HCT116 (cell line): ENCODE results near the gene UVRAG. TPM values are rescaled to one million over a fixed set of nuclear protein-coding genes. Genes with fewer than 3 reads are reported as not detected.

ENCODE experiments used
- ATAC-seq: fragments of 200-7000 bp; cut with Tn5 transposase; 2 replicates; pipeline ENCODE4 v1.9.1; 2020; ENCODE audit warnings: mild to moderate bottlenecking, moderate library complexity
- BruUV-seq: library from RNA; stranded (reverse); fragments of 400-500 nt; replicated peaks from 2 replicates; lab custom pipeline; 2021; lab: Mats Ljungman, UMichigan
- CTCF ChIA-PET: fragments of 300-600 bp; sonication (Branson Sonifier 250); formaldehyde crosslinking; loops from one replicate; lab custom pipeline; 2021; ENCODE audit warnings: antibody characterized with exemption; lab: Charles Lee
- POLR2A ChIA-PET: fragments of 300-600, 350-600 bp; sonication (Branson Sonifier 250); formaldehyde crosslinking; loops from one replicate; lab custom pipeline; 2021; ENCODE audit warnings: antibody characterized with exemption; lab: Charles Lee
- RAD21 ChIA-PET, 2 experiments: fragments of 300-600 bp; sonication (Branson Sonifier 250); formaldehyde crosslinking; loops; one replicate each; lab custom pipeline; 2023; ENCODE audit warnings: low total read pairs in 2 of 2; ENCODE audit not compliant: uncharacterized antibody in 2 of 2, unreplicated experiment in 2 of 2, low non-redundant PET in 1 of 2; lab: Charles Lee
- DNase-seq: peaks from one replicate; pipeline ENCODE4 v3.0.0-alpha.2; 2010; ENCODE audit warnings: low read depth, low spot score
- H2AFZ ChIP-seq: fragments of 200-600 bp; shearing (Covaris generic), sonication (generic); 2 replicates; pipeline ENCODE4 v1.6.1; 2017; ENCODE audit warnings: low read depth, mixed run types, mixed read lengths, antibody characterized with exemption, low read length; ENCODE audit not compliant: poor library complexity, severe bottlenecking
- H3K27ac ChIP-seq: 2 replicates; pipeline ENCODE4 v1.5.1; 2012; ENCODE audit warnings: low read depth, low read length
- H3K27me3 ChIP-seq: fragments of 200-600 bp; sonication (generic); 2 replicates; pipeline ENCODE4 v1.6.1; 2016; ENCODE audit warnings: mixed run types, low read length, mixed read lengths; ENCODE audit not compliant: insufficient read depth
- H3K36me3 ChIP-seq, 2 experiments: fragments of 200-500 bp in 1 of 2; fragments of 200-600 bp in 1 of 2; sonication (Bioruptor generic) in 1 of 2; sonication (generic) in 1 of 2; 2 replicates each; pipeline versions ENCODE4 v1.5.1 to v1.6.1; 2014 to 2016; ENCODE audit warnings: low read length in 2 of 2, inconsistent platforms in 1 of 2, mixed read lengths in 1 of 2, mixed run types in 1 of 2; ENCODE audit not compliant: insufficient read depth in 2 of 2, control insufficient read depth in 1 of 2
- H3K4me1 ChIP-seq, 2 experiments: fragments of 200-600 bp in 1 of 2; sonication (generic) in 1 of 2; 2 replicates each; pipeline versions ENCODE4 v1.5.1 to v1.6.1; 2012 to 2017; ENCODE audit warnings: low read length in 2 of 2, inconsistent platforms in 1 of 2, mild to moderate bottlenecking in 1 of 2, mixed read lengths in 1 of 2, mixed run types in 1 of 2, moderate library complexity in 1 of 2; ENCODE audit not compliant: insufficient read depth in 2 of 2, control insufficient read depth in 1 of 2
- H3K4me2 ChIP-seq: fragments of 200-600 bp; sonication (generic); 2 replicates; pipeline ENCODE4 v1.6.1; 2017; ENCODE audit warnings: mixed run types, low read length, mixed read lengths
- H3K4me3 ChIP-seq, 2 experiments: fragments of 200-600 bp in 1 of 2; sonication (generic) in 1 of 2; replicated peaks in 1 of 2; 2 replicates each; pipeline ENCODE4 v1.5.1; 2011 to 2016; ENCODE audit warnings: low read length in 2 of 2, control low read depth in 1 of 2, low read depth in 1 of 2, mild to moderate bottlenecking in 1 of 2, mixed read lengths in 1 of 2, mixed run types in 1 of 2
- H3K79me2 ChIP-seq: fragments of 200-600 bp; sonication (generic); 2 replicates; pipeline ENCODE4 v1.6.1; 2017; ENCODE audit warnings: mild to moderate bottlenecking, mixed run types, low read length, moderate library complexity, mixed read lengths; ENCODE audit not compliant: insufficient read depth
- H3K9ac ChIP-seq: fragments of 200-600 bp; sonication (generic); 2 replicates; pipeline ENCODE4 v1.6.1; 2016; ENCODE audit warnings: low read length, mixed read lengths
- H3K9me2 ChIP-seq: fragments of 200-600 bp; sonication (generic), shearing (Covaris generic); 2 replicates; pipeline ENCODE4 v1.6.1; 2017; ENCODE audit warnings: mixed run types, mild to moderate bottlenecking, moderate library complexity; ENCODE audit not compliant: insufficient read depth
- H3K9me3 ChIP-seq, 2 experiments: fragments of 200-500 bp in 1 of 2; fragments of 200-600 bp in 1 of 2; sonication (Bioruptor generic) in 1 of 2; sonication (generic) in 1 of 2; 2 replicates each; pipeline ENCODE4 v1.6.1; 2014 to 2017; ENCODE audit warnings: low read length in 2 of 2, mixed read lengths in 2 of 2, inconsistent platforms in 1 of 2, low read depth in 1 of 2, mild to moderate bottlenecking in 1 of 2, mixed run types in 1 of 2, moderate library complexity in 1 of 2; ENCODE audit not compliant: control insufficient read depth in 1 of 2, insufficient read depth in 1 of 2
- H4K20me1 ChIP-seq: fragments of 200-600 bp; sonication (generic), shearing (Covaris generic); 2 replicates; pipeline ENCODE4 v1.6.1; 2017; ENCODE audit warnings: mixed run types, mild to moderate bottlenecking, moderate library complexity; ENCODE audit not compliant: insufficient read depth
- ATF3 ChIP-seq: IDR thresholded peaks from 2 replicates; pipeline ENCODE4 v1.6.1; 2012
- CBX3 ChIP-seq: IDR thresholded peaks from 2 replicates; pipeline ENCODE4 v1.6.1; 2012; ENCODE audit warnings: low read depth
- CEBPB ChIP-seq: IDR thresholded peaks from 2 replicates; pipeline ENCODE4 v1.6.1; 2012; ENCODE audit warnings: low read depth
- EGR1 ChIP-seq: IDR thresholded peaks from 2 replicates; pipeline ENCODE4 v1.6.1; 2012; ENCODE audit warnings: low read depth
- ELF1 ChIP-seq: IDR thresholded peaks from 2 replicates; pipeline ENCODE4 v1.6.1; 2012; ENCODE audit warnings: low read depth, borderline replicate concordance
- EZH2 ChIP-seq: fragments of 200-600 bp; sonication (generic); IDR thresholded peaks from 2 replicates; pipeline ENCODE4 v1.6.1; 2017; ENCODE audit warnings: antibody characterized with exemption, mixed run types
- EZH2phosphoT487 ChIP-seq: fragments of 200-600 bp; IDR thresholded peaks from 2 replicates; pipeline ENCODE4 v1.6.1; 2018; ENCODE audit warnings: antibody characterized with exemption, borderline replicate concordance
- FOSL1 ChIP-seq: IDR thresholded peaks from 2 replicates; pipeline ENCODE4 v1.6.1; 2012; ENCODE audit warnings: low read depth
- JUND ChIP-seq: IDR thresholded peaks from 2 replicates; pipeline ENCODE4 v1.6.1; 2012
- POLR2A ChIP-seq: IDR thresholded peaks from 2 replicates; pipeline ENCODE4 v1.7.0; 2011; ENCODE audit warnings: borderline replicate concordance; ENCODE audit not compliant: insufficient read depth, insufficient read length; ENCODE audit errors: extremely low read depth
- POLR2AphosphoS5 ChIP-seq: IDR thresholded peaks from 2 replicates; pipeline ENCODE4 v1.6.1; 2011; ENCODE audit warnings: mild to moderate bottlenecking, low read depth, low read length, moderate library complexity
- RAD21 ChIP-seq: IDR thresholded peaks from 2 replicates; pipeline ENCODE4 v1.6.1; 2012; ENCODE audit warnings: low read depth, mild to moderate bottlenecking
- REST ChIP-seq: IDR thresholded peaks from 2 replicates; pipeline ENCODE4 v1.6.1; 2012; ENCODE audit warnings: low read depth
- SIN3A ChIP-seq: IDR thresholded peaks from 2 replicates; pipeline ENCODE4 v1.6.1; 2012; ENCODE audit warnings: low read depth
- SP1 ChIP-seq: IDR thresholded peaks from 2 replicates; pipeline ENCODE4 v1.6.1; 2012; ENCODE audit warnings: low read depth
- SRF ChIP-seq: IDR thresholded peaks from 2 replicates; pipeline ENCODE4 v1.6.1; 2012; ENCODE audit warnings: low read depth
- TCF7L2 ChIP-seq: IDR thresholded peaks from 2 replicates; pipeline ENCODE4 v1.7.0; 2011; ENCODE audit warnings: borderline replicate concordance, inconsistent platforms; ENCODE audit not compliant: insufficient read depth, insufficient read length; ENCODE audit errors: extremely low read depth
- YY1 ChIP-seq: IDR thresholded peaks from 2 replicates; pipeline ENCODE4 v1.6.1; 2011; ENCODE audit warnings: low read length, low read depth, moderate library complexity, mild to moderate bottlenecking; ENCODE audit not compliant: insufficient replicate concordance; ENCODE audit errors: extremely low read depth
- intact Hi-C: fragments of 100-400 bp; cut with micrococcal nuclease; formaldehyde crosslinking; loops from 2 replicates; pipeline ENCODE4 v1.10.0; 2022
- total RNA-seq: library from RNA; stranded (reverse); gene quantifications from one replicate; pipeline ENCODE4 v1.2.1, GENCODE V29; 2021; ENCODE audit not compliant: unreplicated experiment
- TF ChIP-seq, protein P1 (sequence below): IDR thresholded peaks from 2 replicates; pipeline ENCODE4 v1.6.1; 2011; ENCODE audit warnings: mild to moderate bottlenecking, low read length, moderate library complexity; ENCODE audit not compliant: insufficient replicate concordance; ENCODE audit errors: extremely low read depth
- TF ChIP-seq, protein P2 (sequence below), 3 experiments: fragments of 200-600 bp in 1 of 3; sonication (generic) in 1 of 3; IDR thresholded peaks in 2 of 3; conservative IDR thresholded peaks in 1 of 3; 2 replicates each; pipeline ENCODE4 v1.5.1; 2012 to 2017; ENCODE audit warnings: low read depth in 2 of 3, low read length in 2 of 3, antibody characterized with exemption in 1 of 3, borderline replicate concordance in 1 of 3, control low read depth in 1 of 3, mild to moderate bottlenecking in 1 of 3, mixed read lengths in 1 of 3, mixed run types in 1 of 3, moderate library complexity in 1 of 3; ENCODE audit not compliant: insufficient read depth in 1 of 3

Gene UVRAG
- total RNA-seq, 1 experiment from 2014 or later = 12.3 TPM

DNA sequence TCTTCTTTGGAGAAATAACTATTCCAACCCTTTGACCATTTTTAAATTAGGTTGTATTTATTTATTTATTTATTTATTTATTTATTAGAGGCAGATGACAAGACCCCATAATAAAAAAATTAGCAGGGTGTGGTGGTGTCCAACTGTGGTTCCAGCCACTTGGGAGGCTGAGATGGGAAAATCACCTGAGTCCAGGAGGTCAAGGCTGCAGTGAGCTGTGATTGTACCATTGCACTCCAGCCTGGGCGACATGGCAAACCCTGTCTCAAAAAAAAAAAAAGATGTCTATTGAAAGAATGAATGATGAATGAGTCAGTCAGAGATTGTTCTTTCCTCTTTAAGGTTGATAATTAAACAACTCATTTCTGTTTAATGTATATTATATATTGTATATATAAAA lies 261.7 kb downstream of the UVRAG start:
- no peak overlapping the region for H3K4me3 ChIP-seq
- H3K9ac ChIP-seq = no peak overlapping the region
- no peaks in the 10 kb centered on the region for H3K9me3 ChIP-seq
- ATAC-seq (no peak), DNase-seq (no peak)
- no peak overlapping the region for H3K4me2 ChIP-seq
- RAD21 ChIA-PET = no interaction called here
- H3K9me2 ChIP-seq = no peaks in the 10 kb centered on the region
- H3K27ac ChIP-seq = no peak overlapping the region
- no TSS peak for BruUV-seq
- POLR2A ChIA-PET = no interaction called here
- TF ChIP-seq ATF3 (no peak), CBX3 (no peak), REST (no peak), CEBPB (no peak), EGR1 (no peak), YY1 (no peak), SIN3A (no peak), FOSL1 (no peak), POLR2AphosphoS5 (no peak), JUND (no peak), ELF1 (no peak), EZH2 (no peak), SRF (no peak), RAD21 (no peak), EZH2phosphoT487 (no peak), SP1 (no peak), TCF7L2 (no peak), POLR2A (no peak)
- TF ChIP-seq, protein P1, sequence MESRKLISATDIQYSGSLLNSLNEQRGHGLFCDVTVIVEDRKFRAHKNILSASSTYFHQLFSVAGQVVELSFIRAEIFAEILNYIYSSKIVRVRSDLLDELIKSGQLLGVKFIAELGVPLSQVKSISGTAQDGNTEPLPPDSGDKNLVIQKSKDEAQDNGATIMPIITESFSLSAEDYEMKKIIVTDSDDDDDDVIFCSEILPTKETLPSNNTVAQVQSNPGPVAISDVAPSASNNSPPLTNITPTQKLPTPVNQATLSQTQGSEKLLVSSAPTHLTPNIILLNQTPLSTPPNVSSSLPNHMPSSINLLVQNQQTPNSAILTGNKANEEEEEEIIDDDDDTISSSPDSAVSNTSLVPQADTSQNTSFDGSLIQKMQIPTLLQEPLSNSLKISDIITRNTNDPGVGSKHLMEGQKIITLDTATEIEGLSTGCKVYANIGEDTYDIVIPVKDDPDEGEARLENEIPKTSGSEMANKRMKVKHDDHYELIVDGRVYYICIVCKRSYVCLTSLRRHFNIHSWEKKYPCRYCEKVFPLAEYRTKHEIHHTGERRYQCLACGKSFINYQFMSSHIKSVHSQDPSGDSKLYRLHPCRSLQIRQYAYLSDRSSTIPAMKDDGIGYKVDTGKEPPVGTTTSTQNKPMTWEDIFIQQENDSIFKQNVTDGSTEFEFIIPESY = no peak
- TF ChIP-seq, protein P2, sequence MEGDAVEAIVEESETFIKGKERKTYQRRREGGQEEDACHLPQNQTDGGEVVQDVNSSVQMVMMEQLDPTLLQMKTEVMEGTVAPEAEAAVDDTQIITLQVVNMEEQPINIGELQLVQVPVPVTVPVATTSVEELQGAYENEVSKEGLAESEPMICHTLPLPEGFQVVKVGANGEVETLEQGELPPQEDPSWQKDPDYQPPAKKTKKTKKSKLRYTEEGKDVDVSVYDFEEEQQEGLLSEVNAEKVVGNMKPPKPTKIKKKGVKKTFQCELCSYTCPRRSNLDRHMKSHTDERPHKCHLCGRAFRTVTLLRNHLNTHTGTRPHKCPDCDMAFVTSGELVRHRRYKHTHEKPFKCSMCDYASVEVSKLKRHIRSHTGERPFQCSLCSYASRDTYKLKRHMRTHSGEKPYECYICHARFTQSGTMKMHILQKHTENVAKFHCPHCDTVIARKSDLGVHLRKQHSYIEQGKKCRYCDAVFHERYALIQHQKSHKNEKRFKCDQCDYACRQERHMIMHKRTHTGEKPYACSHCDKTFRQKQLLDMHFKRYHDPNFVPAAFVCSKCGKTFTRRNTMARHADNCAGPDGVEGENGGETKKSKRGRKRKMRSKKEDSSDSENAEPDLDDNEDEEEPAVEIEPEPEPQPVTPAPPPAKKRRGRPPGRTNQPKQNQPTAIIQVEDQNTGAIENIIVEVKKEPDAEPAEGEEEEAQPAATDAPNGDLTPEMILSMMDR (IDR thresholded peaks at IDR 0.05 in 2 of 3, conservative IDR thresholded peaks at IDR 0.05 in 1 of 3; ENCODE audit: borderline replicate concordance in 1 of 3, insufficient read depth in 1 of 3, low read depth in 2 of 3, low read length in 2 of 3) = no peak
- intact Hi-C loops = no loop called here
- CTCF ChIA-PET = no interaction called here
- no peaks in the 10 kb centered on the region for H3K36me3 ChIP-seq
- no peak overlapping the region for H2AFZ ChIP-seq
- H3K4me1 ChIP-seq = no peaks in the 10 kb centered on the region
- no peaks in the 10 kb centered on the region for H3K79me2 ChIP-seq
- H3K27me3 ChIP-seq = no peaks in the 10 kb centered on the region
- no peaks in the 10 kb centered on the region for H4K20me1 ChIP-seq
